HepG2 (cell line): ENCODE data around the gene KDM5B. TPM values are rescaled to one million over a fixed set of nuclear protein-coding genes. Genes with fewer than 3 reads are reported as not detected.

Experiments
- CBX5 ChIP-seq: sonication (generic); formaldehyde crosslinking; IDR thresholded peaks from 2 replicates; pipeline ENCODE4 v1.4.0; 2020; ENCODE audit warnings: missing genetic modification reagents, borderline replicate concordance
- MED1 ChIP-seq: sonication (generic); formaldehyde crosslinking; IDR thresholded peaks from 2 replicates; pipeline ENCODE4 v1.4.0; 2020; ENCODE audit warnings: missing genetic modification reagents
- PAX8 ChIP-seq: sonication (generic); formaldehyde crosslinking; IDR thresholded peaks from 2 replicates; pipeline ENCODE4 v1.8.0; 2022; ENCODE audit warnings: mild to moderate bottlenecking, missing genetic modification reagents, borderline replicate concordance
- ZNF20 ChIP-seq: sonication (generic); formaldehyde crosslinking; IDR thresholded peaks from 2 replicates; pipeline ENCODE4 v1.4.0; 2020; ENCODE audit warnings: mild to moderate bottlenecking, moderate library complexity, missing genetic modification reagents
- ZNF326 ChIP-seq: sonication (generic); formaldehyde crosslinking; IDR thresholded peaks from 2 replicates; pipeline ENCODE4 v1.4.0; 2020; ENCODE audit warnings: missing genetic modification reagents, borderline replicate concordance
- ZNF446 ChIP-seq: sonication (generic); formaldehyde crosslinking; IDR thresholded peaks from 2 replicates; pipeline ENCODE4 v1.5.0; 2020; ENCODE audit warnings: mild to moderate bottlenecking, missing genetic modification reagents
- polyA plus RNA-seq, 8 experiments: library from polyadenylated mRNA; depleted of rRNA in 3 of 8; stranded (reverse) in 7 of 8; unstranded in 1 of 8; fragments of >200 nt; fragmentation: Illumina TruSeq in 4 of 8; extraction: Trizol in 4 of 8; gene quantifications; 2 replicates each; pipeline versions ENCODE4 v1.2.1 to v1.2.3, GENCODE V29; 2011 to 2016; ENCODE audit warnings: low read depth in 4 of 8, missing spikeins in 1 of 8, mixed read lengths in 1 of 8; ENCODE audit not compliant: insufficient read depth in 1 of 8
- total RNA-seq, 5 experiments: library from RNA; depleted of rRNA; stranded (reverse); fragments of >200 nt; fragmentation: Illumina TruSeq; extraction: Trizol; gene quantifications; 2 replicates each; pipeline ENCODE4 v1.2.3, GENCODE V29; 2016; ENCODE audit warnings: low read depth in 1 of 5
- TF ChIP-seq, protein P1 (sequence below): sonication (generic); formaldehyde crosslinking; IDR thresholded peaks from 2 replicates; pipeline ENCODE4 v1.5.0; 2020; ENCODE audit warnings: missing genetic modification reagents, mild to moderate bottlenecking, borderline replicate concordance
- TF ChIP-seq, protein P2 (sequence below), 2 experiments: fragments of 450-650 bp in 1 of 2; sonication (generic) in 1 of 2; formaldehyde crosslinking; IDR thresholded peaks; 2 replicates each; pipeline versions ENCODE4 v1.5.0 to v1.8.0; 2020 to 2022; ENCODE audit warnings: mild to moderate bottlenecking in 1 of 2, missing genetic modification reagents in 1 of 2
- TF ChIP-seq, protein P3 (sequence below): sonication (generic); formaldehyde crosslinking; IDR thresholded peaks from 2 replicates; pipeline ENCODE4 v1.4.0; 2020; ENCODE audit warnings: missing genetic modification reagents
- TF ChIP-seq, protein P4 (sequence below): sonication (generic); formaldehyde crosslinking; IDR thresholded peaks from 2 replicates; pipeline ENCODE4 v1.5.1; 2020; ENCODE audit warnings: mild to moderate bottlenecking, missing genetic modification reagents
- TF ChIP-seq, protein P5 (sequence below): IDR thresholded peaks from 2 replicates; pipeline ENCODE4 v1.6.1; 2016; ENCODE audit warnings: low read depth, missing genetic modification reagents, missing compliant biosample characterization
- TF ChIP-seq, protein P6 (sequence below): sonication (generic); formaldehyde crosslinking; IDR thresholded peaks from 2 replicates; pipeline ENCODE4 v1.8.0; 2022; ENCODE audit warnings: mild to moderate bottlenecking, missing genetic modification reagents, borderline replicate concordance

The KDM5B gene
- total and polyA plus RNA-seq, 2 of the 13 experiments (the other 11 are each of a cell fraction or from before 2014, with no cell fraction given) = 34.2 to 35.4 TPM

DNA sequence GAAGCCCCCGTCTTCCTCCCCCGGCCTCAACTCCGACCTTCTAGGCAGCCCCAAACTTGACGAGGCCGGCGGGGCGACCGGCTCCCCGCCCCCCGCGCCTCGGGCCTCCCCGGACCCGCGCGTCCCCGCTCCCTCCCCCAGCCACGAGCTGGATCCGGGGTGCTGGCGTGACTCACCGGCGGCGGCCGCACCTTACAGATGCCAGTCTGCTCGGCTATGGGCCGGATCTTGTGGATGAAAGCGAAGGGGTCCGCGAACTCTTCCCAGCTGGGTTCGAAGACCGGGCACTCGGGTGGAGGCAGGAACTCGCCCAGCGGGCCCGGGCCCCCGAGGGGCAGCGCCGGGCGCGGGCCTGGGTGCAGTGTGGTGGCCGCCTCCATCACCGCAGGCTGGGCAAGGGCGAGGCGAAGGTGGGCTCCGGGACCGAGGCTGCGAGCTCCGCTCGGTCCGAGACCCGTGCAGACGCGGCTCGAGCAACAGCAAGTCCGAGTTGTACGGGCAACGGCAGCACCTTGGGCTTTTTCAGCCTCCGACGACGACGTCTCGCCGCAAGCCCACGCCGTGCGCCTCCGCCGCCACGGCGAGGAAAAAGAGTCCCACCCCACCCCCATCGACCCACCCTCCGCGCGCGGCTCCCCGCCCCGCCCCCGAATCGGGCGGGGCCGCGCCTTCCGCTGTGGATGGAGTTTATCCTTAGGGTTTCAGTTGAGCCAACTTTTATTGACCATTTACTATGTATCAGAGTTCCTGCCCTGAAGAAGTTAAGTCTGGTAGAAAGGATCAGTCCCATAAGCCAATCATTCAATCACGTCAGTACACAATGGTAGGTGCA lies at the start of gene KDM5B (continued):
- TF ChIP-seq, protein P1, sequence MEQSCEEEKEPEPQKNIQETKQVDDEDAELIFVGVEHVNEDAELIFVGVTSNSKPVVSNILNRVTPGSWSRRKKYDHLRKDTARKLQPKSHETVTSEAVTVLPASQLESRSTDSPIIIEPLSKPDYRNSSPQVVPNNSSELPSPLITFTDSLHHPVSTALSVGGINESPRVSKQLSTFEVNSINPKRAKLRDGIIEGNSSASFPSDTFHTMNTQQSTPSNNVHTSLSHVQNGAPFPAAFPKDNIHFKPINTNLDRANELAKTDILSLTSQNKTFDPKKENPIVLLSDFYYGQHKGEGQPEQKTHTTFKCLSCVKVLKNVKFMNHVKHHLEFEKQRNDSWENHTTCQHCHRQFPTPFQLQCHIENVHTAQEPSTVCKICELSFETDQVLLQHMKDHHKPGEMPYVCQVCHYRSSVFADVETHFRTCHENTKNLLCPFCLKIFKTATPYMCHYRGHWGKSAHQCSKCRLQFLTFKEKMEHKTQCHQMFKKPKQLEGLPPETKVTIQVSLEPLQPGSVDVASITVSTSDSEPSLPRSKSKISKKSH (CRISPR knock-in tag) = peak; percentile 75; the same call in 1 of the 2 replicates
- TF ChIP-seq PAX8 = no peak
- TF ChIP-seq, protein P2, sequence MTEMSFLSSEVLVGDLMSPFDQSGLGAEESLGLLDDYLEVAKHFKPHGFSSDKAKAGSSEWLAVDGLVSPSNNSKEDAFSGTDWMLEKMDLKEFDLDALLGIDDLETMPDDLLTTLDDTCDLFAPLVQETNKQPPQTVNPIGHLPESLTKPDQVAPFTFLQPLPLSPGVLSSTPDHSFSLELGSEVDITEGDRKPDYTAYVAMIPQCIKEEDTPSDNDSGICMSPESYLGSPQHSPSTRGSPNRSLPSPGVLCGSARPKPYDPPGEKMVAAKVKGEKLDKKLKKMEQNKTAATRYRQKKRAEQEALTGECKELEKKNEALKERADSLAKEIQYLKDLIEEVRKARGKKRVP (CRISPR knock-in tag; IDR thresholded peaks at IDR 0.05) = 0 out of 4 replicates have a peak, but pooled peaks of 1 of the 2 experiments have one; percentile 6
- TF ChIP-seq, protein P3, sequence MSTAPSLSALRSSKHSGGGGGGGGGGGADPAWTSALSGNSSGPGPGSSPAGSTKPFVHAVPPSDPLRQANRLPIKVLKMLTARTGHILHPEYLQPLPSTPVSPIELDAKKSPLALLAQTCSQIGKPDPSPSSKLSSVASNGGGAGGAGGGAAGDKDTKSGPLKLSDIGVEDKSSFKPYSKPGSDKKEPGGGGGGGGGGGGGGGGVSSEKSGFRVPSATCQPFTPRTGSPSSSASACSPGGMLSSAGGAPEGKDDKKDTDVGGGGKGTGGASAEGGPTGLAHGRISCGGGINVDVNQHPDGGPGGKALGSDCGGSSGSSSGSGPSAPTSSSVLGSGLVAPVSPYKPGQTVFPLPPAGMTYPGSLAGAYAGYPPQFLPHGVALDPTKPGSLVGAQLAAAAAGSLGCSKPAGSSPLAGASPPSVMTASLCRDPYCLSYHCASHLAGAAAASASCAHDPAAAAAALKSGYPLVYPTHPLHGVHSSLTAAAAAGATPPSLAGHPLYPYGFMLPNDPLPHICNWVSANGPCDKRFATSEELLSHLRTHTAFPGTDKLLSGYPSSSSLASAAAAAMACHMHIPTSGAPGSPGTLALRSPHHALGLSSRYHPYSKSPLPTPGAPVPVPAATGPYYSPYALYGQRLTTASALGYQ = no peak
- peak; percentile 71; the same call in 1 of the 2 replicates for TF ChIP-seq CBX5
- 0 out of 2 replicates have a peak, but pooled peaks have one; percentile 27 for TF ChIP-seq ZNF446 (CRISPR knock-in tag)
- TF ChIP-seq MED1 (CRISPR knock-in tag) = peak; percentile 69
- TF ChIP-seq, protein P4, sequence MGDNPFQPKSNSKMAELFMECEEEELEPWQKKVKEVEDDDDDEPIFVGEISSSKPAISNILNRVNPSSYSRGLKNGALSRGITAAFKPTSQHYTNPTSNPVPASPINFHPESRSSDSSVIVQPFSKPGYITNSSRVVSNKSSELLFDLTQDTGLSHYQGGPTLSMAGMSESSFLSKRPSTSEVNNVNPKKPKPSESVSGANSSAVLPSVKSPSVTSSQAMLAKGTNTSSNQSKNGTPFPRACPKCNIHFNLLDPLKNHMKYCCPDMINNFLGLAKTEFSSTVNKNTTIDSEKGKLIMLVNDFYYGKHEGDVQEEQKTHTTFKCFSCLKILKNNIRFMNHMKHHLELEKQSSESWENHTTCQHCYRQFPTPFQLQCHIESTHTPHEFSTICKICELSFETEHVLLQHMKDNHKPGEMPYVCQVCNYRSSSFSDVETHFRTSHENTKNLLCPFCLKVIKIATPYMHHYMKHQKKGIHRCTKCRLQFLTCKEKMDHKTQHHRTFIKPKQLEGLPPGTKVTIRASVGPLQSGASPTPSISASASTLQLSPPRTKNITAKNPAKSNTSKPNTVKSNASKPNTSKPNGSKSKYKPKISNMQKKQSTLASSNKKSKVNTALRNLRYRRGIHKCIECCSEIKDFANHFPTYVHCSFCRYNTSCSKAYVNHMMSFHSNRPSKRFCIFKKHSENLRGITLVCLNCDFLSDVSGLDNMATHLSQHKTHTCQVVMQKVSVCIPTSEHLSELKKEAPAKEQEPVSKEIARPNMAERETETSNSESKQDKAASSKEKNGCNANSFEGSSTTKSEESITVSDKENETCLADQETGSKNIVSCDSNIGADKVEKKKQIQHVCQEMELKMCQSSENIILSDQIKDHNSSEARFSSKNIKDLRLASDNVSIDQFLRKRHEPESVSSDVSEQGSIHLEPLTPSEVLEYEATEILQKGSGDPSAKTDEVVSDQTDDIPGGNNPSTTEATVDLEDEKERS (CRISPR knock-in tag) = no peak
- TF ChIP-seq, protein P5, sequence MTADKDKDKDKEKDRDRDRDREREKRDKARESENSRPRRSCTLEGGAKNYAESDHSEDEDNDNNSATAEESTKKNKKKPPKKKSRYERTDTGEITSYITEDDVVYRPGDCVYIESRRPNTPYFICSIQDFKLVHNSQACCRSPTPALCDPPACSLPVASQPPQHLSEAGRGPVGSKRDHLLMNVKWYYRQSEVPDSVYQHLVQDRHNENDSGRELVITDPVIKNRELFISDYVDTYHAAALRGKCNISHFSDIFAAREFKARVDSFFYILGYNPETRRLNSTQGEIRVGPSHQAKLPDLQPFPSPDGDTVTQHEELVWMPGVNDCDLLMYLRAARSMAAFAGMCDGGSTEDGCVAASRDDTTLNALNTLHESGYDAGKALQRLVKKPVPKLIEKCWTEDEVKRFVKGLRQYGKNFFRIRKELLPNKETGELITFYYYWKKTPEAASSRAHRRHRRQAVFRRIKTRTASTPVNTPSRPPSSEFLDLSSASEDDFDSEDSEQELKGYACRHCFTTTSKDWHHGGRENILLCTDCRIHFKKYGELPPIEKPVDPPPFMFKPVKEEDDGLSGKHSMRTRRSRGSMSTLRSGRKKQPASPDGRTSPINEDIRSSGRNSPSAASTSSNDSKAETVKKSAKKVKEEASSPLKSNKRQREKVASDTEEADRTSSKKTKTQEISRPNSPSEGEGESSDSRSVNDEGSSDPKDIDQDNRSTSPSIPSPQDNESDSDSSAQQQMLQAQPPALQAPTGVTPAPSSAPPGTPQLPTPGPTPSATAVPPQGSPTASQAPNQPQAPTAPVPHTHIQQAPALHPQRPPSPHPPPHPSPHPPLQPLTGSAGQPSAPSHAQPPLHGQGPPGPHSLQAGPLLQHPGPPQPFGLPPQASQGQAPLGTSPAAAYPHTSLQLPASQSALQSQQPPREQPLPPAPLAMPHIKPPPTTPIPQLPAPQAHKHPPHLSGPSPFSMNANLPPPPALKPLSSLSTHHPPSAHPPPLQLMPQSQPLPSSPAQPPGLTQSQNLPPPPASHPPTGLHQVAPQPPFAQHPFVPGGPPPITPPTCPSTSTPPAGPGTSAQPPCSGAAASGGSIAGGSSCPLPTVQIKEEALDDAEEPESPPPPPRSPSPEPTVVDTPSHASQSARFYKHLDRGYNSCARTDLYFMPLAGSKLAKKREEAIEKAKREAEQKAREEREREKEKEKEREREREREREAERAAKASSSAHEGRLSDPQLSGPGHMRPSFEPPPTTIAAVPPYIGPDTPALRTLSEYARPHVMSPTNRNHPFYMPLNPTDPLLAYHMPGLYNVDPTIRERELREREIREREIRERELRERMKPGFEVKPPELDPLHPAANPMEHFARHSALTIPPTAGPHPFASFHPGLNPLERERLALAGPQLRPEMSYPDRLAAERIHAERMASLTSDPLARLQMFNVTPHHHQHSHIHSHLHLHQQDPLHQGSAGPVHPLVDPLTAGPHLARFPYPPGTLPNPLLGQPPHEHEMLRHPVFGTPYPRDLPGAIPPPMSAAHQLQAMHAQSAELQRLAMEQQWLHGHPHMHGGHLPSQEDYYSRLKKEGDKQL (CRISPR knock-in tag) = no peak
- TF ChIP-seq, protein P6, sequence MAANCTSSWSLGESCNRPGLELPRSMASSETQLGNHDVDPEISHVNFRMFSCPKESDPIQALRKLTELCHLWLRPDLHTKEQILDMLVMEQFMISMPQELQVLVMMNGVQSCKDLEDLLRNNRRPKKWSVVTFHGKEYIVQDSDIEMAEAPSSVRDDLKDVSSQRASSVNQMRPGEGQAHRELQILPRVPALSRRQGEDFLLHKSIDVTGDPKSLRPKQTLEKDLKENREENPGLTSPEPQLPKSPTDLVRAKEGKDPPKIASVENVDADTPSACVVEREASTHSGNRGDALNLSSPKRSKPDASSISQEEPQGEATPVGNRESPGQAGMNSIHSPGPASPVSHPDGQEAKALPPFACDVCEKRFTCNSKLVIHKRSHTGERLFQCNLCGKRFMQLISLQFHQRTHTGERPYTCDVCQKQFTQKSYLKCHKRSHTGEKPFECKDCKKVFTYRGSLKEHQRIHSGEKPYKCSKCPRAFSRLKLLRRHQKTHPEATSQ (CRISPR knock-in tag) = no peak
- no peak for TF ChIP-seq ZNF326 (CRISPR knock-in tag)
- no peak for TF ChIP-seq ZNF20
